ENCODE results near the gene ZEB2. TPM values are rescaled to one million over a fixed set of nuclear protein-coding genes. Genes with fewer than 3 reads are reported as not detected.
A peak's percentile ranks its signal among the peaks of the same experiment; 100 is the strongest.

ZEB2 gene
- polyA plus RNA-seq, 4 donors, result 113 to 165 (median 135) TPM

- DNase-seq (ENCODE audit: low read depth in 4 of 4, low spot score in 2 of 4), result peak in 1 of 4 donors; percentile 36
Observed at GRCh38 chr2:144402251-144402650, 117.7 kb downstream of the ZEB2 start.

GRCh38 chr2:144401036-144401435, 118.9 kb downstream of the ZEB2 start:
- DNase-seq (ENCODE audit: low read depth in 4 of 4, low spot score in 2 of 4), result no peak

- no peak for DNase-seq (ENCODE audit: low read depth in 4 of 4, low spot score in 2 of 4)
Observed at GRCh38 chr2:144396318-144396717, 123.6 kb downstream of the ZEB2 start.

- DNase-seq (ENCODE audit: low read depth in 4 of 4, low spot score in 2 of 4), result no peak
Observed at GRCh38 chr2:144390424-144391020, 129.4 kb downstream of the ZEB2 start.

- DNase-seq (ENCODE audit: low read depth in 4 of 4, low spot score in 2 of 4), result no peak
Observed at GRCh38 chr2:144389930-144390311, 130.0 kb downstream of the ZEB2 start.

GRCh38 chr2:144389151-144389929, 130.6 kb downstream of the ZEB2 start:
- no peak for DNase-seq (ENCODE audit: low read depth in 4 of 4, low spot score in 2 of 4)

GRCh38 chr2:144385381-144385780, 134.5 kb downstream of the ZEB2 start:
- DNase-seq (ENCODE audit: low read depth in 4 of 4, low spot score in 2 of 4), result no peak

- no peak for DNase-seq (ENCODE audit: low read depth in 4 of 4, low spot score in 2 of 4)
Observed at GRCh38 chr2:144383571-144384100, 136.3 kb downstream of the ZEB2 start.

- no peak for DNase-seq (ENCODE audit: low read depth in 4 of 4, low spot score in 2 of 4)
Observed at GRCh38 chr2:144382849-144383248, 137.1 kb downstream of the ZEB2 start.

GRCh38 chr2:144381716-144382115, 138.2 kb downstream of the ZEB2 start:
- no peak for DNase-seq (ENCODE audit: low read depth in 4 of 4, low spot score in 2 of 4)

- peak in 2 of 4 donors; percentile 11 to 14 for DNase-seq (ENCODE audit: low read depth in 4 of 4, low spot score in 2 of 4)
Observed at GRCh38 chr2:144379851-144380311, 140.0 kb downstream of the ZEB2 start.

- no peak for DNase-seq (ENCODE audit: low read depth in 4 of 4, low spot score in 2 of 4)
Observed at GRCh38 chr2:144378551-144378950, 141.4 kb downstream of the ZEB2 start.

- no peak for DNase-seq (ENCODE audit: low read depth in 4 of 4, low spot score in 2 of 4)
Observed at GRCh38 chr2:144377914-144378313, 142.0 kb downstream of the ZEB2 start.

GRCh38 chr2:144376926-144377325, 143.0 kb downstream of the ZEB2 start:
- no peak for DNase-seq (ENCODE audit: low read depth in 4 of 4, low spot score in 2 of 4)

GRCh38 chr2:144376460-144376859, 143.5 kb downstream of the ZEB2 start:
- DNase-seq (ENCODE audit: low read depth in 4 of 4, low spot score in 2 of 4), result no peak

- DNase-seq (ENCODE audit: low read depth in 4 of 4, low spot score in 2 of 4), result no peak
Observed at GRCh38 chr2:144374163-144374661, 145.7 kb downstream of the ZEB2 start.

- DNase-seq (ENCODE audit: low read depth in 4 of 4, low spot score in 2 of 4), result no peak
Observed at GRCh38 chr2:144372410-144373080, 147.4 kb downstream of the ZEB2 start.

- no peak for DNase-seq (ENCODE audit: low read depth in 4 of 4, low spot score in 2 of 4)
Observed at GRCh38 chr2:144370937-144371584, 148.9 kb downstream of the ZEB2 start.

- no peak for DNase-seq (ENCODE audit: low read depth in 4 of 4, low spot score in 2 of 4)
Observed at GRCh38 chr2:144369416-144369815, 150.5 kb downstream of the ZEB2 start.

- no peak for DNase-seq (ENCODE audit: low read depth in 4 of 4, low spot score in 2 of 4)
Observed at GRCh38 chr2:144366825-144367429, 153.0 kb downstream of the ZEB2 start.

All from left renal cortex interstitium (tissue), 4 donors.